ENCODE results near the gene FAM237B.
"Not testable (repeated sequence)": the region's sequence is repeated elsewhere in the genome, so short reads cannot be mapped to it uniquely, and the experiment has no call there.

FAM237B gene

DNA sequence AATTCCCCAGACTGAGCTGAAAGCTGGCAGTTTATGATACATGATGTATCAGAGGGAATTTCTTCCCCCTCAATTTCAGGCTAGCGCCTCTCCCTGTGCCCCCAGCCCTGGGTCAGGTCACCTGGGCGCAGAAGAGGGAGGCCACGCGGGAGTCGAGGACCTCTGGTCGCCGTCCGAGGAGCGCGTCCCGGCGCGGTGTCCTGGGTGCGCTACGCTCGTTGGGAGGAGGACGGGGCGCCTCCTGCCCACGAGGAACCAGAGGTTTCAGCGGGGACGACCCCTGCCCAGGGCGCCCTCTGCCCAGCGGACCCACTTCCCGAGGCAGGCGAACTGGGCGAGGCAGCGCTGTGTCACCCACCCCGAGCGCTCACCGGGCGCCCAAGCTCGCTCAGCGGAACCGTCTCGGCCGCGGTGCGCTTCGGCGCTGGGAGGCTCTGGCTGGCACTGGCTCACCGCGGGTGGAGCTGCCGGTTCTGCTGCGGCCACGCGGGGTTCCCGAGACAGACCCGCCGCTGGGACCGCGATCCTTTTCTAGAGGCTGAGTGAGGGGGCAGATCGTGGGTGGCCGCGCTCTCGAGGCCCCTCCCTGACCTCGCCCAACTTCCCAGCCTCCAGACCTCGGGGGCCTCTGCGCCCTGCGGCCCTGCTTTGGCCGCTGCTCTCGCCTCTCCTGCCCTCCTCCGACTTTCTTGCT, at the start of gene FAM237B:
Gene FAM237B (minus strand): TSS at position 504 of the 694 bp plus-strand sequence. CDS start 1,556 bp downstream, outside the sequence.
- DNase-seq: no peak

DNA sequence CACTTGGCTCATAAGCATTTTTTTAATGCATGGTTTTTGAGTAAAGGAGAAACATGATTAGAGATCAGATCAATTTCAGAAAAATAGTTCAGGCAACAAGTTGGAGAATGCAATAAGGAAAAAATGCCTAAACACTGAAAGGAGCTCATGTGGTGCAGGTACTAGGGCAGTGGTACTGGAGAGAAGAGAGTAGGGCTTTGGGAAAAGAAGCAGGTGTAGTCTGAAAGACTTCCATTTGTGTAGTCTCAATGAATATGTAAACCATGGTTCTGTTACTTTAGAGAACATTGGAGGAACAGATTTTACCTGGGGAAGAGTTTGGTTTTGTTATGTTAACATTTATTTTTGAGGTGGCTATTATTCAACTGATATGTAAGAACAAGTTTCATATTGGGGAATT, 30.9 kb upstream of the FAM237B start:
- DNase-seq: no peak

DNA sequence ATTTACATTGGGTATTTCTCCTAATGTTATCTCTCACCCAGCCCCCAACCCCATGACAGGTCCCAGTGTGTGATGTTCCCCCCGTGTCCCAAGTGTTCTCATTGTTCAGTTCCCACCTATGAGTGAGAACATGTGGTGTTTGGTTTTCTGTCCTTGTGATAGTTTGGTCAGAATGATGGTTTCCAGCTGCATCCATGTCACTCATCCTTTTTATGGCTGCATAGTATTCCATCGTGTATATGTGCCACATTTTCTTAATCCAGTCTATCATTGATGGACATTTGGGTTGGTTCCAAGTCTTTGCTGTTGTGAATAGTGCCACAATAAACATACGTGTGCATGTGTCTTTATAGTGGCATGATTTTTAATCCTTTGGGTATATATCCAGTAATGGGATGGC, 28.9 kb upstream of the FAM237B start:
- DNase-seq: not testable (repeated sequence)

DNA sequence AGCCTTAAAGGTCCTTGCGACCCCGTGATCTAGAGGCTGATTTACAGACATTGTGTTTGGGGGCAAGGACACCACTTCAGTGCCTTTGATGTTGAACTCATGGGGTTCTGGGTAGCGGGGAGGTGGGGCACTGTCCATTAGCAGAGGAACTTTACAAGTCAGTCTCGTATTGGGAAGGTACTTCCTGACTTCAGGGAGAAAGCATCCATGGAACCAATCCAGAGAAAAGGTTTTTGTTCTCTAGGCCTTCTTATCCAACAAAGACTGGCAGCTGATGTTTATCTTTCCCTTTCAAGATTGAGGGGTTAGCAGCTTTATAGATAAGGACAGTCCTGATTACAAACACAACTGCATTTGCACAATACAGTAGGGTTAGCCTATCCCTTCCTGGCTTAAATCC, 28.2 kb upstream of the FAM237B start:
- no peak for DNase-seq

DNA sequence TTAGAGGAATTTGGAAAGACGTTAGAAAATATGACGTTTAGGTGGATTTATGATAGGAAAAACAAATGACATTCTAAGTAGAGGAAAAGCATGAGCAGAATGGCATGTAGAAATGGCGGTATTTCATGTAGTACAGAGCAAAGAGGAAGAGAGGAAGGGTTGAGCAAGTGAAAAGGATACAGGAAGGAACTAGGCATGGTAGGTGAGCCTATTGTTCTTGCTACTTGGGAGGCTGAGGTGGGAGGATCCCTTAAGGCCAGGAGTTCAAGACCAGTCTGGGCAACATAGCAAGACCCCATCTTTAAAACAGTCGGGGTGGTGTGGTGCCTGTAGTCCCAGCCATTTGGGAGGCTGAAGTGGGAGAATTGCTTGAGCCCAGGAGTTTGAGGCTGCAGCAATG, 26.7 kb upstream of the FAM237B start:
- DNase-seq: no peak

DNA sequence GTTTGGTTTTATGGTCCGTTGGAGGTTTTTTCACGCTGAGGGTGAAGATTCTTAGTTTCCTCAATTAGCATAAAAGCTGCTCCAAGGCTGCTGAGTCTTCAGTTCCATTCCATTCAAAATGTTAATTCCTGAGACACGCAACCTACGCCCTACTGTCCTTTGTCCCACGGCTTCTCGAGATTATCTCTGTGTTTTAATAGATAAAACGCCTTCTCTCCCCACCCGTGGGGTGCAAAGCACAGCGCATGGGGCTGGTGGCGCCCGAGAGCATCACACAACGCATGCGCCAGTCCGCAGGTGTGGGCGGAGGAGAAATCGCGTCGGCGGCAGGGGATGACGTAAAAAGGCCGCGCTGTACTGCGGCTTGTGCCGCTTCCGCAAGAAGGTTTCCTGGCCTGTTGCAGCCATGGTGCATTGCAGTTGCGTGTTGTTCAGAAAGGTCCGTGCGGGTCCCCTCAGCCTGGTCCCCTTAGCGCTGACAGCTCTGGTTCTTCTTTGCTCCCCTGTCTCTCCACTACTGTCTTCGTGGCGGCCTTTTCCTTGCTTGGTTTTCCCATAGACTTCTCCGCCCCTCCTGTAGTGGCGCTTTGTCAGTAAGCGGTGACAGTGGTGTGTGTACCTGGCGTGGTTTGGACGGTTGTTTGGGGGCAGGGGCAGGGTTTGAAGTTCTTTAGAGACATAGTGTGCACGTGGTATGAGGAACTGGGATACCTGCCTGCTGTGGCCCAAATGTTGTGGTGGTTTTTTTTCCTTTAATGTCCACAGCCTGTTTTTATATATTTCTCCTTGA, 25.4 kb upstream of the FAM237B start, which contains the start of gene GTPBP10:
Gene GTPBP10 (plus strand): TSS at position 381 of the 790 bp plus-strand sequence. CDS start 26 bp downstream, at position 407.
- DNase-seq: peak; percentile 95

DNA sequence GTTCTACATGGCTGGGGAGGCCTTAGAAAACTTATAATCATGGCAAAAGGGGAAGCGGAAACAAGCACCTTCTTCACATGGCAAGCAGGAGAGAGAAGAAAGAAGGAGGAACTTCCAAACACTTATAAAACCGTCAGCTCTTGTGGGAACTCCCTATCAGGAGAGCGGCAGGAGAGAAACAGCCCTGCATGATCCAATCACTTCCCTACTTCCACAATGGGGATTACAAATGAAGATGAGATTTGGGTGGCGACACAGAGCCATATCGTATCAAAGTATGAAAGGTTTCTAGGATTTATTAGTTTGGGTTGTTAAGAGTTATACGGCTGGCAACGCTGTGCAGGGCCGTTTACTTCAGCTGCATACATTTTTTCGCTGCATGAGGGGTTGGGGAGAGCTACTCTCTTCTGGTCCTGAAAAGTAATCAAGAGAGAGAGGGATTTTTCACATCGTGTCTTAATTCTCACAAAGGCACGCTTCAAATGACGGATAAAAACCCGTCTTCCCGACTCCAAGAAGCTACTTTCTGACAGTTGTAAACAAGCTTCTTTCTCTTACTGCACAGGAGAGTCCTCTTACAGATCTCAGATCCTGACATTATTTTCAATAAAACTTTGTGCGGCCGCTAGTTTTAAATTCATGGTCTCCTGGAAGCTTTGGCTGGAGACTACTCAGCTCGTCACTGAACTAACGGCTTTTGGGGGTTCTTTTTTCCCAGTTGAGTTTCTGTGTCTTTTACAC, 24.7 kb upstream of the FAM237B start:
- DNase-seq: no peak

DNA sequence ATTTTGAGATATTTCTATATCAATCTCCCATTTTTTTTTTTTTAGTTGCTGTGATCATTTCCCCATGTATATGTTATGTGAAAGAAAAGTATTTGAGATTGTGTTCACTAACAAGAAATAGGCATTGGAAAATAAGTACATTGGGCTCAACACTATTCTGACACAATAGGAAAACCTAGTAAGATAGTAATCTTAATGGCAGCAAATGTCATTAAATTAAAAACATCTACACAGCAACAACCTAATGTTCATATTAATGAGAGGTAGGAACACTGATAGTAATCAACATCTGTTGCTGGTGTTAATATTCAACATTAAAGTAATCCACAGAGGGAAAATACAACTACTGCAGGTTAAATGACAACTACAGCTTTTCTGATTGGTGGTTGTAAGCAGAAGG, 23.9 kb upstream of the FAM237B start:
- DNase-seq: no peak

DNA sequence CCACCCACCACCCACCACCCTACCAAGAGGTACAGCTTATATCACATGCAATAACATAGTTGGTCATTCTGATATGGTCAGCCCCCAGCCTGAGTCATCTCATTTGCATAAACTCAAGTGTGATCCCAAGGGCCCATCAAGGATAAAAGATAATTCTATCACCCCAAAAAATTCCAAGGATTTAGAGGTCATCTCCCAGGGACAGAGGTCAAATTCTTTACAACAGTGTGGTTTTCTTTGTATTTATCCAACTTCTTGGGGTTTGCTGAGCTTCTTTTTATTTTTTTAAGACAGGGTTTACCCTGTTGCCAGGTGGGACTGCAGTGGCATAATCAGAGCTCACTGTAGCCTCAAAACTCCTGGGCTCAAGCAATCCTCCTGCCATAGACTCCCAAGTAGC, 16.0 kb upstream of the FAM237B start:
- no peak for DNase-seq

DNA sequence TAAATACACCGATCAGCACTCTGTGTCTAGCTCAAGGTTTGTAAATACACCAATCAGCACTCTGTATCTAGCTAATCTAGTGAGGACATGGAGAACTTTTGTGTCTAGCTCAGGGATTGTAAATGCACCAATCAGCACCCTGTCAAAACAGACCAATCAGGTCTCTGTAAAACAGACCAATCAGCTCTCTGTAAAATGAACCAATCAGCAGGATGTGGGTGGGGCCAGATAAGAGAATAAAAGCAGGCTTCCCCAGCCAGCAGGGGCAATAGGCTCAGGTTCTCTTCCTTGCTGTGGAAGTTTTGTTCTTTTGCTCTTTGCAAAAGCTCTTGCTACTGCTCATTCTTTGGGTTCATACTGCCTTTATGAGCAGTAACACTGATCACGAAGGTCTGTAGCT, 13.8 kb upstream of the FAM237B start:
- not testable (repeated sequence) for DNase-seq

DNA sequence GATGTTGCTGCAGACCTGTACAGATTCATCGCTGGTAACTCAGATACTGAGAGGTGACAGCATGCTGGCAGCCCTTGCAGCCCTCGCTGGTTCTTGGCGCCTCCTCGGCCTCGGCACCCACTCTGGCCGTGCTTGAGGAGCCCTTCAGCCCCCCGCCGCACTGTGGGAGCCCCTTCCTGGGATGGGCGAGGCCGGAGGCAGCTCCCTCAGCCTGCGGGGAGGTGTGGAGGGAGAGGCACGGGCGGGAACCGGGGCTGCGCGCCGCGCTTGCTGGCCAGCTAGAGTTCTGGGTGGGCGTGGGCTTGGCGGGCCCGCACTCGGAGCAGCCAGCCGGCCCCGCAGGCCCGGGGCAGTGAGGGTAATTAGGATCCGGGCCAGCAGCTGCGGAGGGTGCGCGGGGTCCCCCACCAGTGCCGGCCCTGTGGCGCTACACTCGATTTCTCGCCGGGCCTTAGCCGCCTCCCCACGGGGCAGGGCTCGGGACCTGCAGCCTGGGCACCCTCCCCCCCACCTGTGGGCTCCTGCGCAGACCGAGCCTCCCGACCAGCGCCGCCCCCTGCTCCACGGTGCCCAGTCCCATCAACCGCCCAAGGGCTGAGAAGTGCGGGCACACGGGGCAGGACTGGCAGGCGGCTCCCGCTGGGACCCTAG, 13.2 kb upstream of the FAM237B start:
- DNase-seq: no peak

DNA sequence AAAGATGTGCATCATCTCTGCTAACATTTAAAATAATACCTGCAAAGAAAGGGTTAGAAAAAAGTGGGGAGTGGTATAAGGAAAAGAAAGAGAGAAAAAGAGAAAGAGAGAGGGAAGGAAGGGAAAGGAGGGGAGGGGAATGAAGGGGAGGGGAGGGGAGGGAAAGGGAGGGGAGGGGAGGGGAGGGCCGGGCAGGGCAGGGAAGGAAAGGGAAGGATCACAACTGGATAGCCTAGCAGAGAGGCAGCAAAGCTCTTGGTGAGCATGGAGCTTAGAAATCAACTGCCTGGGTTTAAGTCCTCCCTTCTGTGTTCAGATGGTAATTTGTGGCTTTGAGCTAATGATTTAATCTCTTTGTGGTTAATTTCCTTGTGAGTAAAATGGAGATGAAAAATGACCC, 5.4 kb upstream of the FAM237B start:
- no peak for DNase-seq

DNA sequence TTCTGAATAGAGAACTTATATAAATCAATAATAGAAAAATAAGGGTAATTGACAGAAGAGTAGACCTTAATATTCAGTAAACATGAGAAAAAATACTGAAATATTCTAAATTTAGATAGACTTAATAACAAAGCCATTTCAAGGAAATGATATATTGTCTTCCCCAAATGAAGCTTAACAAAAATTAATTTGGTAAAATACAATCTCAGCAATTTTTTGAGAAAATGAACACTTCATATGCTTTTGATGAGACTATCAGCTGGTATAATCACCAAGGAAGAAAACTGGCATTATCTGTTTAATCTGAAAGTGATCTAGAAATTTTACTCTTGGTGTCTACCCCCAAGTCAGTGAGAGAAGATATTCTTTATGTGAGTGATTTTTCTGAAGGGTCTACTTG, 1.7 kb upstream of the FAM237B start:
- no peak for DNase-seq

DNA sequence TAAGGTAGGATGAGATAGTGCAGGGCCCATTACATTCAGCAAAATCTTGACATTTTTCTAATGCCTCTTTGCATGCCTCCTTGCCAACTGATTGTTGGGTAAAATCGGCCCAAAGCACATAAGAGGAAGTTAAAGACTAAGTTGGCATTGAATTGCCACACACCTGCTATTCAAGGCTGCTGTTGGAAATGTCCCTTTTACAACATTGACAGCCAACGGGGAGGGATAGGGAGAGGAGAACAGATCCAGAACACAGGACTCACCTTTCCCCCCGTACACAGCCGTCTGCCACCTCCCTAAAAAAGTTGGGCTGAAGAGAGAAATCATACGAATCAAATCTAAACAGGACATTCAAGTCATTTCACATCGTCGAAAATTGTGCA, 695 bp downstream of the FAM237B start:
- no peak for DNase-seq

DNA sequence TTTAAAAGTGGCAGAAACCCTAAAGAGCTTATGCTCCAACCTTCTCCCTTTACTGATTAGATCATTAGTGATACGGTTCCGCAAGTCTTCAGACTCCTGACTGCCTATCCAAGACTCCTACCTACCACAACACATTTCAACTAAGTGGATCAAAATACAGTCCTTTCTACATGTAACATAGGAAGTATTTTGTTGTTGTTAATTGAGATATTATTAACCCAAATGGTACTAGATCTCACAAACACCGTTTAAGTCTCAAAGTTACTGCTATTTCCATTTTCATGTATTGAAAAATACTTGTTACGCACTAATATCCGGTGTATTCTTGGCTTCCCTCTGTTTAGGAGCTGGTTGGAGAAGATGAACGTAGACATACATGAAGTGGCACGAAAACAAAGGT, 1.1 kb downstream of the FAM237B start:
- DNase-seq: no peak

DNA sequence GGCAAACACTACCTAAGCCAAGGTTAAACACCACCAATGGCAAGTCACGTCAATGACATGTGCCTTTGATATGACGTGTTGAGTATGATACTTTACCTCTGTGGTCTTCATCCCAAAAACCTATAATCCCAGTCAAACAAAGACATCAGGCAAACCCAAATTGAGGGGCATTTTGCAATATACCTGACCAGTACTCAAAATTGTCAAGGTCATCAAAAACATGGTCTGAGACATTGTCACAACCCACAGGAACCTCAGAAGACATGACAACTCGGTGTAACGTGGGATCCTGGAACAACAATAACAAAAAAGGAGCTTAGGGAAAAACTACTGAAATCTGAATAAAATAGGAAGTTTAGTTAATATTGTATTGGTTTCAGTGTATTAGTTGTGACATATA, 7.2 kb downstream of the FAM237B start:
- no peak for DNase-seq

DNA sequence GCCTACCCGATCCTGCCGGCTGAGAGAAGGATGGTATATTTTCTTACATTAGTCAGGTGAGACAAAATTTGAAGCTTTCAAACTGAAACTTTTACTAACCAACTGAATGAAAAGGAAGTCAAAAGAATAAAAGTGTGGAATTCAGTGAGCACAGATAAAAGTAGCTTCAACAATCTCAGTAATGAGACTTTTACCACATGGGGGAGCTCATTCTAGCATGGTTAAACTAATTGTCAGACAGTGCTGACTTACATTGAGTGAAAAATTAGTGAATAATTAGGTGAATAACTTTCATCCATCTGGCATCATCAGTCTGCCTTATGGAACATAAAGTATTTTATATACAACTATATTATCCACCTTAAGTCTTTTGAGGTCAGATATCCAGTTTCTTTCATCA, 8.4 kb downstream of the FAM237B start:
- no peak for DNase-seq

DNA sequence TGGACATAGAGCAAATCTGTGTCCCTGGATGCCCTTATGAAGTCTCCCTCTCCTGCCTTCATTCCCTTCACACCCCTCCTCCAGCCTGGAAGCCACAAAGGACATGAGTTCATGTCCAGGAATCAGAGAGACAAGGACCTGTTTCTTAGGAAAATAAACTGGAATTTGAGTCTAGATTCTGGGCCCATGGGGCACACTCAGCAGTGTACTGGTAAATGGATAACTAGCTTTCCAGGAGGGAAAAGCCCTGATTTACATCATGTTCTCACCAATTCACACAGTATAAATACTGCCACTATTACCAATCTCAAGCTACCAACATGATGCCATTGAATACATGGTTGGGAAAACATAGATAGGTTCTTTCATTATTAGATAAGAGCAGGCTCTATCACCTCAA, 9.9 kb downstream of the FAM237B start:
- no peak for DNase-seq

DNA sequence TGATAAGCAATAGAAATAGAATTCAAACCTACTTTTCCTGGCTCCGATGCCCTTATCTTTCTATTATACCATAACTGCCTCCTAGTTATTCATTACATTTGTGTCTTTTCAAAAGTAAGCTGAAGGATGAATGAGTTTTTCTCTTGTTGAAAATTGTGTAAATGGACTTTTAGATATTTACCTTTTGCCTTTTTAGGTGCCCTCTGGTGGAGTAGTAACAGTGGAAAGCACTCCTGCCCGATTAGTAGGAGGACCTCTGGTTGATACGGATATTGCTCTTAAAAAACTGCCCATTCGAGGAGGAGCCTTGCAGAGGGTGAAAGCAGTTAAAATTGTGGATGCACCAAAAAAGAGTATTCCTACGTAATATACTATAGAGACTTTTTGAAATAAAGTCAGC, 11.2 kb downstream of the FAM237B start:
- no peak for DNase-seq

DNA sequence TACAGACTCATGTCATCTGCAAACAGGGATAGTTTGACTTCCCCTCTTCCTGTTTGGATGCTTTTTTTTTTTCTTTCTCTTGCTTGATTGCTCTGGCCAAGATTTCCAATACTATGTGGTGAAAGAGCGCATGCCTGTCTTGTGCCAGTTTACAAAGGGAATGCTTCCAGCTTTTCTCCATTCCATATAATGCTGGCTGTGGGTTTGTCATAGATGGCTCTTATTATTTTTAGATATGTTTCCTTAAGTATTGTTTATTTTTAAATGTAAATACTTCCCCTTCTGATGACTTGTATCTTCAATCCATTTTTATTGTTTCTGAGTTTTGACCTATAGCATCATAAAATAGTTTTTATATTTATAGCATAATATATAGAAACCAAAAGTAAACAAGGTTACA, 17.9 kb downstream of the FAM237B start:
- no peak for DNase-seq

DNA sequence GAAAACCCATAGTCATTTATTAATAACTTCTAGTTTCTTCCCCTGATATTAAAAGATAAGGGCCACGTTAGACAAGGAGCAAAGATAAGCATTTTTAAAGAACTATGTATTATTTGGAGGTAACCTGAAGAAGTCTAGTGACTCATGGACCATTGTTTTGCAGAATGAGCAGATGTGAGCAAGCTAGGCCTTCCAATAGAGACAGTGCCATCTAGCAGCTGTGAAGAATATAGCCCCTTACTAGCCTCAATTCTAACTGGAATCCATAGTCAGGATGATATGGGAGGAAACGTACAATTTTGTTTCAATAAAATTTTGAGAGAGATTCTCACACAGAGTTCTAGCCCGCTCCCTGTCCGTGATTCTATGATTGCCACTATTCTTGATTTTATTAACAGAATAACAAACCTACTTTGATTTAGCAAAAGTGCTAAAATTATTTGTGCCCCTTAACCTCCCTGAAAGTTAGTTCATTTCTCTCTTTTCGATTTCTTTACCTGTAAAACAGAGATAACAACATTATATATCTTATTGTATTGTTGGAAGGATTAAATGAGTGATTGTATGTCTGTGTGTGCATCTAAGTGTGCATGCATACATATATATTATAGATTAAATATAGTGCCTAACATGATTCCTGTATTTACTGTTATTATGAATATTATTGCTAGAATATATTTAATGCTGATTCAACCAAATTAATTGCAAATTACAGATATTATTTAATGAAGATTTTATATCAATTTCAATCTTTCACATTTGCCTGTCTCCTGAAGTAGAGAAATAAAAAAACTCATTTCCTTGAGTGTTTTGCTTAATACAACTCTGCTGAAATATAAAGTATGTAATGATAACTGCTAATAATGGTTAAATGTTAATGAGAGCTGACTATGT, 22.7 kb downstream of the FAM237B start:
- DNase-seq: no peak

All from activated CD4-positive, alpha-beta T cell treated with anti-CD3 and anti-CD28 coated beads, Interleukin-2, amount 50 U/mL, for 4 hours (primary cell).